ENCODE results near the gene ADRM1. TPM values are rescaled to one million over a fixed set of nuclear protein-coding genes. Genes with fewer than 3 reads are reported as not detected.

Gene ADRM1
- total RNA-seq, 1 experiment from 2014 or later, result 173 TPM

GRCh38 chr20:62354031-62354808, 51.4 kb downstream of the ADRM1 start:
- Histone ChIP-seq H3K4me1 (replicated peaks; ENCODE audit: insufficient read depth) (peaks cover 96% of the 10 kb centered on the region), H3K9me2 (ENCODE audit: insufficient read depth) (no peaks in the 10 kb centered on the region), H3K27ac (peak overlapping the region; percentile 87), H3K4me3 (no peak overlapping the region), H3K79me2 (ENCODE audit: low read depth) (peaks cover 88% of the 10 kb centered on the region), H3F3A (ENCODE audit: insufficient read depth, low read depth) (peaks cover 79% of the 10 kb centered on the region), H3K27me3 (ENCODE audit: insufficient read depth, low read depth) (no peaks in the 10 kb centered on the region), H4K20me1 (ENCODE audit: insufficient read depth) (peaks cover 25% of the 10 kb centered on the region; the same call in 1 of the 2 replicates), H3K4me2 (peak overlapping the region; percentile 91; the same call in 1 of the 2 replicates), H2AFZ (no peak overlapping the region), H3K9me3 (ENCODE audit: insufficient read depth, low read depth) (no peaks in the 10 kb centered on the region), H3K36me3 (ENCODE audit: low read depth) (peaks cover 8% of the 10 kb centered on the region)
- intact Hi-C loops (cut with micrococcal nuclease; ENCODE audit: unreplicated experiment), result no loop called here
- no peak for DNase-seq
- TF ChIP-seq, protein P1, sequence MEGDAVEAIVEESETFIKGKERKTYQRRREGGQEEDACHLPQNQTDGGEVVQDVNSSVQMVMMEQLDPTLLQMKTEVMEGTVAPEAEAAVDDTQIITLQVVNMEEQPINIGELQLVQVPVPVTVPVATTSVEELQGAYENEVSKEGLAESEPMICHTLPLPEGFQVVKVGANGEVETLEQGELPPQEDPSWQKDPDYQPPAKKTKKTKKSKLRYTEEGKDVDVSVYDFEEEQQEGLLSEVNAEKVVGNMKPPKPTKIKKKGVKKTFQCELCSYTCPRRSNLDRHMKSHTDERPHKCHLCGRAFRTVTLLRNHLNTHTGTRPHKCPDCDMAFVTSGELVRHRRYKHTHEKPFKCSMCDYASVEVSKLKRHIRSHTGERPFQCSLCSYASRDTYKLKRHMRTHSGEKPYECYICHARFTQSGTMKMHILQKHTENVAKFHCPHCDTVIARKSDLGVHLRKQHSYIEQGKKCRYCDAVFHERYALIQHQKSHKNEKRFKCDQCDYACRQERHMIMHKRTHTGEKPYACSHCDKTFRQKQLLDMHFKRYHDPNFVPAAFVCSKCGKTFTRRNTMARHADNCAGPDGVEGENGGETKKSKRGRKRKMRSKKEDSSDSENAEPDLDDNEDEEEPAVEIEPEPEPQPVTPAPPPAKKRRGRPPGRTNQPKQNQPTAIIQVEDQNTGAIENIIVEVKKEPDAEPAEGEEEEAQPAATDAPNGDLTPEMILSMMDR (conservative IDR thresholded peaks at IDR 0.05), result no peak
- no peak for TF ChIP-seq EZH2 (IDR thresholded peaks at IDR 0.05; ENCODE audit: low read depth)
- ChIA-PET POLR2A (ENCODE audit: unreplicated experiment) (interaction anchor here (0.6 kb wide), 1 partner anchor 12 kb away, joined by 3 read pairs; no protein-coding TSS in a partner anchor), CTCF (no interaction called here)
- BruUV-seq (replicated peaks), result no TSS peak

DNA sequence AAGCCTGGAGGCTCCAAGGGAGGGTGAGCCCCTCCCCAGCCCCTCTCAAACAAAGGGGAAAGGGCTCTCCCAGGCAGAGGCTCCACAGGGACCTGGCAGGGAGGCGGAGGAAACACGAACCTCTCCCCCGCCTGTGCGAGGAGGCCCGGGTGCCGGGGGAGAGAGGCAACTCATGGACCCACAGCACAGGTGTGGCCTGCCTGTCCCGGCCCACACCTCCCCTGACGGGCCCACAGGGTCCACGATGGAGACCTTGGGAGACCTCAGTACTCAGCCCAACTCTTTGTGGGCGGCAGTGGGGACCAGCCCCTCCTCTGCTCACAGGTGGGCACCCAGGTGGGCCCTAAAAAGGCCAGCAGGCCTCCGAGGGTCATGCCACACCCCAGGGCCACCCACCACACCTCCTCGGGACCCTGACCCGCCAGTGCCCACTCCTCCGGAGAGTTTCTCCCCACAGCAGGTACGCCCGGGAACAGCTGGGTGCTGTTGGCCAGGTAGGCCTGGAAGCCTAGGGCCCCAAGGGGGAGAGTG, 52.1 kb downstream of the ADRM1 start:
- Histone ChIP-seq H3K27me3 (ENCODE audit: insufficient read depth, low read depth) (no peaks in the 10 kb centered on the region), H3K4me3 (no peak overlapping the region), H3K9me2 (ENCODE audit: insufficient read depth) (no peaks in the 10 kb centered on the region), H3K27ac (peak overlapping the region; percentile 86), H3K4me1 (replicated peaks; ENCODE audit: insufficient read depth) (peaks cover 96% of the 10 kb centered on the region), H3K4me2 (peak overlapping the region; percentile 91), H3K9me3 (ENCODE audit: insufficient read depth, low read depth) (no peaks in the 10 kb centered on the region), H2AFZ (no peak overlapping the region), H3K36me3 (ENCODE audit: low read depth) (peaks cover 8% of the 10 kb centered on the region; the same call in 1 of the 2 replicates), H4K20me1 (ENCODE audit: insufficient read depth) (peaks cover 25% of the 10 kb centered on the region; the same call in 1 of the 2 replicates), H3K79me2 (ENCODE audit: low read depth) (peaks cover 86% of the 10 kb centered on the region), H3F3A (ENCODE audit: insufficient read depth, low read depth) (peaks cover 78% of the 10 kb centered on the region)
- TF ChIP-seq, protein P1 (conservative IDR thresholded peaks at IDR 0.05), result no peak
- no peak for TF ChIP-seq EZH2 (IDR thresholded peaks at IDR 0.05; ENCODE audit: low read depth)
- CTCF ChIA-PET, result no interaction called here
- DNase-seq, result no peak
- BruUV-seq (replicated peaks), result no TSS peak
- intact Hi-C loops (cut with micrococcal nuclease; ENCODE audit: unreplicated experiment), result loop anchor here (5.0 kb wide), 2 partner anchors 213 to 267 kb away; partner anchors contain the start of genes PSMA7 and SS18L1
- POLR2A ChIA-PET (ENCODE audit: unreplicated experiment), result no interaction called here

- no peak overlapping the region for H2AFZ ChIP-seq
- POLR2A ChIA-PET (ENCODE audit: unreplicated experiment), result no interaction called here
Observed at GRCh38 chr20:62355516-62355877, 52.7 kb downstream of the ADRM1 start.

More at GRCh38 chr20:62355516-62355877, 52.7 kb downstream of the ADRM1 start:
- TF ChIP-seq EZH2 (IDR thresholded peaks at IDR 0.05; ENCODE audit: low read depth), result no peak
- TF ChIP-seq, protein P1 (conservative IDR thresholded peaks at IDR 0.05), result no peak
- H3K79me2 ChIP-seq (ENCODE audit: low read depth), result peaks cover 85% of the 10 kb centered on the region
- no peaks in the 10 kb centered on the region for H3K27me3 ChIP-seq (ENCODE audit: insufficient read depth, low read depth)
- DNase-seq, result peak in 1 of 2 experiments; percentile 68
- intact Hi-C loops (cut with micrococcal nuclease; ENCODE audit: unreplicated experiment), result loop anchor here (5.0 kb wide), 2 partner anchors 213 to 267 kb away; partner anchors contain the start of genes PSMA7 and SS18L1
- peaks cover 24% of the 10 kb centered on the region; the same call in 1 of the 2 replicates for H4K20me1 ChIP-seq (ENCODE audit: insufficient read depth)
- H3K36me3 ChIP-seq (ENCODE audit: low read depth), result peaks cover 8% of the 10 kb centered on the region; the same call in 1 of the 2 replicates
- H3K4me1 ChIP-seq (replicated peaks; ENCODE audit: insufficient read depth), result peaks cover 92% of the 10 kb centered on the region
- CTCF ChIA-PET, result no interaction called here
- no peaks in the 10 kb centered on the region for H3K9me2 ChIP-seq (ENCODE audit: insufficient read depth)
- peaks cover 73% of the 10 kb centered on the region for H3F3A ChIP-seq (ENCODE audit: insufficient read depth, low read depth)
- no TSS peak for BruUV-seq (replicated peaks)
- H3K27ac ChIP-seq, result peak overlapping the region; percentile 86
- peak overlapping the region; percentile 8; the same call in 1 of the 2 replicates for H3K4me3 ChIP-seq
- H3K9me3 ChIP-seq (ENCODE audit: insufficient read depth, low read depth), result no peaks in the 10 kb centered on the region
- peak overlapping the region; percentile 91 for H3K4me2 ChIP-seq

All from PC-9 (cell line).